Umbilical cord (tissue), 2 donors: ENCODE measurements around the gene BEST4. TPM values are rescaled to one million over a fixed set of nuclear protein-coding genes. Genes with fewer than 3 reads are reported as not detected.
"Not testable (repeated sequence)": the region's sequence is repeated elsewhere in the genome, so short reads cannot be mapped to it uniquely, and the experiment has no call there.

Experiments
- DNase-seq: peaks from one replicate; pipeline ENCODE4 v3.0.0-alpha.2; 2015; ENCODE audit warnings: low spot score
- total RNA-seq: library from RNA; depleted of rRNA; stranded (reverse); fragments of >200 nt; gene quantifications from one replicate; pipeline ENCODE4 v1.2.3, GENCODE V29; 2014; ENCODE audit warnings: low replicate concordance; ENCODE audit not compliant: insufficient read depth

The BEST4 gene
- total RNA-seq, 1 donor from 2014 or later: 0.48 TPM

- DNase-seq: no peak
These were observed 14.5 kb upstream of the BEST4 start for GRCh38 chr1:44802306-44803061.

- no peak for DNase-seq
These were observed 13.7 kb upstream of the BEST4 start for GRCh38 chr1:44801491-44802305.

- DNase-seq: peak; percentile 98
These were observed 12.0 kb upstream of the BEST4 start, which contains the start of gene PLK3 for GRCh38 chr1:44799770-44800584. PLK3 (plus strand) TSS chr1:44800377; CDS start chr1:44800464, 87 bp downstream.

GRCh38 chr1:44798481-44799365, 10.8 kb upstream of the BEST4 start:
- no peak for DNase-seq

GRCh38 chr1:44797886-44798285, 9.9 kb upstream of the BEST4 start:
- not testable (repeated sequence) for DNase-seq

GRCh38 chr1:44792736-44793502, 4.9 kb upstream of the BEST4 start:
- DNase-seq: no peak

GRCh38 chr1:44790968-44791801, 3.2 kb upstream of the BEST4 start:
- no peak for DNase-seq

- no peak for DNase-seq
These were observed 464 bp downstream of the BEST4 start for GRCh38 chr1:44787506-44787905.

GRCh38 chr1:44786841-44787426, 1.0 kb downstream of the BEST4 start:
- no peak for DNase-seq

GRCh38 chr1:44786138-44786840, 1.7 kb downstream of the BEST4 start:
- DNase-seq: peak; percentile 47

- no peak for DNase-seq
These were observed 2.4 kb downstream of the BEST4 start for GRCh38 chr1:44785501-44786137.

GRCh38 chr1:44785029-44785380, 3.0 kb downstream of the BEST4 start:
- DNase-seq: no peak

GRCh38 chr1:44784094-44785028, 3.6 kb downstream of the BEST4 start:
- no peak for DNase-seq

GRCh38 chr1:44783697-44784093, 4.3 kb downstream of the BEST4 start:
- no peak for DNase-seq

GRCh38 chr1:44780583-44781121, 7.3 kb downstream of the BEST4 start:
- DNase-seq: no peak
